H9 (cell line): Measurements from ENCODE around the gene APBB2. TPM values are rescaled to one million over a fixed set of nuclear protein-coding genes. Genes with fewer than 3 reads are reported as not detected.

Source experiments
- DNase-seq: peaks from one replicate; pipeline ENCODE4 v3.0.0-alpha.2; 2017
- H2AFZ ChIP-seq: one replicate; pipeline ENCODE4 v1.6.1; 2013; ENCODE audit warnings: mild to moderate bottlenecking, low read length, control low read depth, moderate library complexity
- H2AK5ac ChIP-seq: 2 replicates; pipeline ENCODE4 v1.6.1; 2013; ENCODE audit warnings: low read length, control low read depth, mixed read lengths; ENCODE audit not compliant: insufficient read length
- H2BK120ac ChIP-seq: one replicate; pipeline ENCODE4 v1.6.1; 2013; ENCODE audit warnings: low read depth, mild to moderate bottlenecking, low read length, control low read depth, inconsistent platforms; ENCODE audit not compliant: poor library complexity, severe bottlenecking
- H2BK12ac ChIP-seq: 2 replicates; pipeline ENCODE4 v1.6.1; 2013; ENCODE audit warnings: low read length, control low read depth, mixed read lengths, low read depth; ENCODE audit not compliant: insufficient read length
- H2BK15ac ChIP-seq: 2 replicates; pipeline ENCODE4 v1.6.1; 2013; ENCODE audit warnings: low read depth, low read length, control low read depth
- H2BK20ac ChIP-seq: one replicate; pipeline ENCODE4 v1.6.1; 2013; ENCODE audit warnings: low read depth, mild to moderate bottlenecking, low read length, control low read depth, inconsistent platforms; ENCODE audit not compliant: poor library complexity, severe bottlenecking
- H2BK5ac ChIP-seq: 2 replicates; pipeline ENCODE4 v1.6.1; 2013; ENCODE audit warnings: low read length, control low read depth, mixed read lengths; ENCODE audit not compliant: insufficient read length
- H3K14ac ChIP-seq: 2 replicates; pipeline ENCODE4 v1.6.1; 2013; ENCODE audit warnings: low read length, control low read depth; ENCODE audit not compliant: insufficient read depth
- H3K18ac ChIP-seq: 2 replicates; pipeline ENCODE4 v1.6.1; 2013; ENCODE audit warnings: low read depth, mild to moderate bottlenecking, mixed read lengths, low read length, control low read depth; ENCODE audit not compliant: insufficient read length
- H3K23ac ChIP-seq: 2 replicates; pipeline ENCODE4 v1.6.1; 2013; ENCODE audit warnings: low read length, control low read depth, mixed read lengths, low read depth; ENCODE audit not compliant: insufficient read length
- H3K23me2 ChIP-seq: 2 replicates; pipeline ENCODE4 v1.6.1; 2013; ENCODE audit warnings: low read depth, mild to moderate bottlenecking, mixed read lengths, low read length, control low read depth; ENCODE audit not compliant: insufficient read length, poor library complexity, severe bottlenecking
- H3K27ac ChIP-seq: 2 replicates; pipeline ENCODE4 v1.5.1; 2013; ENCODE audit warnings: low read length, control low read depth, mixed read lengths, low read depth; ENCODE audit not compliant: insufficient read length
- H3K27me3 ChIP-seq: 2 replicates; pipeline ENCODE4 v1.6.1; 2013; ENCODE audit warnings: low read length, control low read depth, inconsistent platforms; ENCODE audit not compliant: insufficient read depth
- H3K4ac ChIP-seq: 2 replicates; pipeline ENCODE4 v1.6.1; 2013; ENCODE audit warnings: low read depth, mild to moderate bottlenecking, control low read depth, inconsistent platforms, low read length, moderate library complexity
- H3K4me1 ChIP-seq: 2 replicates; pipeline ENCODE4 v1.6.1; 2013; ENCODE audit warnings: low read length, control low read depth, inconsistent platforms; ENCODE audit not compliant: insufficient read depth
- H3K4me2 ChIP-seq: 2 replicates; pipeline ENCODE4 v1.6.1; 2013; ENCODE audit warnings: low read length, control low read depth, mixed read lengths; ENCODE audit not compliant: insufficient read length, insufficient read depth
- H3K56ac ChIP-seq: 2 replicates; pipeline ENCODE4 v1.6.1; 2013; ENCODE audit warnings: low read depth, mild to moderate bottlenecking, mixed read lengths, low read length, control low read depth; ENCODE audit not compliant: insufficient read length
- H3K79me1 ChIP-seq: 2 replicates; pipeline ENCODE4 v1.6.1; 2013; ENCODE audit warnings: low read depth, mild to moderate bottlenecking, moderate library complexity, low read length, control low read depth, inconsistent platforms; ENCODE audit not compliant: insufficient read depth, poor library complexity, severe bottlenecking
- H3K79me2 ChIP-seq: 2 replicates; pipeline ENCODE4 v1.6.1; 2013; ENCODE audit warnings: low read length, control low read depth, inconsistent platforms; ENCODE audit not compliant: insufficient read depth
- H3K9ac ChIP-seq: 2 replicates; pipeline ENCODE4 v1.6.1; 2013; ENCODE audit warnings: low read length, control low read depth, mixed read lengths; ENCODE audit not compliant: insufficient read length; ENCODE audit errors: extremely low read depth
- H3K9me3 ChIP-seq: one replicate; pipeline ENCODE4 v1.6.1; 2013; ENCODE audit warnings: low read depth, low read length, inconsistent platforms; ENCODE audit not compliant: control insufficient read depth
- H3T11ph ChIP-seq: one replicate; pipeline ENCODE4 v1.6.1; 2013; ENCODE audit warnings: mild to moderate bottlenecking, low read length, control low read depth, inconsistent platforms
- H4K20me1 ChIP-seq: one replicate; pipeline ENCODE4 v1.6.1; 2013; ENCODE audit not compliant: control insufficient read depth, insufficient read length, insufficient read depth
- H4K5ac ChIP-seq: 2 replicates; pipeline ENCODE4 v1.6.1; 2013; ENCODE audit warnings: low read depth, mild to moderate bottlenecking, mixed read lengths, low read length, control low read depth; ENCODE audit not compliant: insufficient read length
- H4K8ac ChIP-seq: replicated peaks from 2 replicates; pipeline ENCODE4 v1.6.1; 2013; ENCODE audit warnings: low read length, control low read depth, mixed read lengths, low read depth; ENCODE audit not compliant: insufficient read length
- H4K91ac ChIP-seq: 2 replicates; pipeline ENCODE4 v1.6.1; 2013; ENCODE audit warnings: low read depth, mild to moderate bottlenecking, moderate library complexity, mixed read lengths, low read length, control low read depth; ENCODE audit not compliant: insufficient read length
- H3K27ac Mint-ChIP-seq, 3 experiments: 2 replicates in 2 of 3; 3 replicates in 1 of 3; pipeline ENCODE4 v1.8.0; 2020 to 2021; ENCODE audit warnings: mixed read lengths in 3 of 3, mild to moderate bottlenecking in 1 of 3, moderate library complexity in 1 of 3
- H3K27me3 Mint-ChIP-seq: 2 replicates; pipeline ENCODE4 v1.8.0; 2021; ENCODE audit warnings: low read depth, mild to moderate bottlenecking, moderate library complexity, mixed read lengths
- H3K36me3 Mint-ChIP-seq, 3 experiments: 2 replicates in 2 of 3; 3 replicates in 1 of 3; pipeline ENCODE4 v1.8.0; 2020 to 2021; ENCODE audit warnings: low read depth in 3 of 3, mixed read lengths in 3 of 3; ENCODE audit not compliant: insufficient read depth in 1 of 3
- H3K4me1 Mint-ChIP-seq, 2 experiments: 2 replicates each; pipeline ENCODE4 v1.8.0; 2020; ENCODE audit warnings: mixed read lengths in 2 of 2
- H3K4me3 Mint-ChIP-seq, 2 experiments: 2 replicates in 1 of 2; 3 replicates in 1 of 2; pipeline ENCODE4 v1.8.0; 2020 to 2021; ENCODE audit warnings: mild to moderate bottlenecking in 2 of 2, mixed read lengths in 2 of 2, moderate library complexity in 1 of 2
- H3K9me3 Mint-ChIP-seq, 2 experiments: 2 replicates in 1 of 2; 3 replicates in 1 of 2; pipeline ENCODE4 v1.8.0; 2020; ENCODE audit warnings: mild to moderate bottlenecking in 2 of 2, mixed read lengths in 2 of 2, moderate library complexity in 1 of 2
- WGBS: extraction: QIAGEN DNeasy Blood & Tissue Kit; methylation state at CpG from one replicate; pipeline ENCODE4 v1.1.7; 2013; ENCODE audit warnings: missing lambda C conversion rate, low lambda C conversion rate, mixed read lengths; ENCODE audit not compliant: insufficient read length; ENCODE audit errors: extremely low coverage; 5-methylcytosine and 5-hydroxymethylcytosine counted together
- total RNA-seq: library from RNA; stranded (reverse); gene quantifications from 2 replicates; pipeline ENCODE4 v1.2.1, GENCODE V29; 2021
- TF ChIP-seq, protein P1 (sequence below): fragments of 200-600 bp; sonication (generic); conservative IDR thresholded peaks from 3 replicates; pipeline ENCODE4 v1.8.0; 2021; ENCODE audit warnings: antibody characterized with exemption, mild to moderate bottlenecking

The APBB2 gene
- total RNA-seq, 1 experiment from 2014 or later = 39.6 TPM

DNA sequence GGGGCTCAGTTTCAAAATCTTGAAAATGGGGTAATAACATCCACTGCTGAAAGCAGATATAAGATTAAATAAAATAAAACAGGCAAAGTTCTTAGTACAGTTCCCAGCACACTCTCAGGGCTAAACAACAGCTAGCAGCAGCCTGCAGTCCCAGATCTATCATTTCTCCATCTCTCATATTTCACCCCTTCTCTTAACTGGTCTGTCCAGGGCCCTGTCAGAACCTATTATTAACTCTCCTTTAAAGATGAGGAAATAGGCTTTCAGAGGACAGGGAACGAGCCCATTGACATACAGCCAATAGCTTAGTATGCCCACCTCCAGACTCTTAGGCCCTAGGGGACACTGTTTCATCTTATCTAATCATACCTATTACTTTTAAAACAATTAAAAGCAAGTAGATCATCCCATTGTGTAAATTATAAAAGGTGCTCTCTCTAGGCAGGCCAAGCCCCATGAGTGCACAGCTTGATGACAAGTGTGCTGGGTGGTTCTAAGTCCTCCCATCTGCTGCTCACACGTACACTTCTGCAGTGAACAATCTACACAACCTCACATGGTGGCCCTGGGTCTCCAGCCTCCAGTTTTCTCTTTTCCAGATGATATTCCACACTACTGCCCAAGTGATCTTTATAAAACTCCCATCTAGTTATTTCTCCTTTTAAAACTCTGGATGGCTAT is 119.0 kb downstream of the APBB2 start:
- Histone ChIP-seq H3K79me1 (no peaks in the 10 kb centered on the region), H3K79me2 (no peaks in the 10 kb centered on the region), H3K9ac (no peak overlapping the region), H4K20me1 (no peaks in the 10 kb centered on the region), H3K4ac (no peak overlapping the region), H2BK5ac (no peak overlapping the region), H3K56ac (no peak overlapping the region), H4K8ac (no peak overlapping the region), H2AK5ac (no peak overlapping the region), H2BK12ac (no peak overlapping the region), H3K18ac (no peak overlapping the region), H3K14ac (no peak overlapping the region), H3K23ac (no peak overlapping the region), H3K23me2 (no peaks in the 10 kb centered on the region), H2BK120ac (no peak overlapping the region), H2BK20ac (no peak overlapping the region), H3K27ac (no peak overlapping the region), H3T11ph (no peak overlapping the region), H3K4me1 (no peaks in the 10 kb centered on the region), H2BK15ac (no peak overlapping the region), H4K91ac (no peak overlapping the region), H3K9me3 (no peaks in the 10 kb centered on the region), H4K5ac (no peak overlapping the region), H3K27me3 (no peaks in the 10 kb centered on the region), H3K4me2 (no peak overlapping the region), H2AFZ (no peak overlapping the region)
- H3K9me3 Mint-ChIP-seq = no peaks in the 10 kb centered on the region
- no peaks in the 10 kb centered on the region for H3K27me3 Mint-ChIP-seq
- H3K4me3 Mint-ChIP-seq = no peak overlapping the region
- no peaks in the 10 kb centered on the region for H3K36me3 Mint-ChIP-seq
- peaks cover 7 to 25% of the 10 kb centered on the region in 2 experiments for H3K4me1 Mint-ChIP-seq
- DNase-seq = no peak
- no peak overlapping the region for H3K27ac Mint-ChIP-seq
- no CpG with 5 or more reads among the region's 2 CpGs for WGBS
- TF ChIP-seq, protein P1, sequence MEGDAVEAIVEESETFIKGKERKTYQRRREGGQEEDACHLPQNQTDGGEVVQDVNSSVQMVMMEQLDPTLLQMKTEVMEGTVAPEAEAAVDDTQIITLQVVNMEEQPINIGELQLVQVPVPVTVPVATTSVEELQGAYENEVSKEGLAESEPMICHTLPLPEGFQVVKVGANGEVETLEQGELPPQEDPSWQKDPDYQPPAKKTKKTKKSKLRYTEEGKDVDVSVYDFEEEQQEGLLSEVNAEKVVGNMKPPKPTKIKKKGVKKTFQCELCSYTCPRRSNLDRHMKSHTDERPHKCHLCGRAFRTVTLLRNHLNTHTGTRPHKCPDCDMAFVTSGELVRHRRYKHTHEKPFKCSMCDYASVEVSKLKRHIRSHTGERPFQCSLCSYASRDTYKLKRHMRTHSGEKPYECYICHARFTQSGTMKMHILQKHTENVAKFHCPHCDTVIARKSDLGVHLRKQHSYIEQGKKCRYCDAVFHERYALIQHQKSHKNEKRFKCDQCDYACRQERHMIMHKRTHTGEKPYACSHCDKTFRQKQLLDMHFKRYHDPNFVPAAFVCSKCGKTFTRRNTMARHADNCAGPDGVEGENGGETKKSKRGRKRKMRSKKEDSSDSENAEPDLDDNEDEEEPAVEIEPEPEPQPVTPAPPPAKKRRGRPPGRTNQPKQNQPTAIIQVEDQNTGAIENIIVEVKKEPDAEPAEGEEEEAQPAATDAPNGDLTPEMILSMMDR = no peak
